OCI-LY7 (cell line): ENCODE measurements around the gene WDR5. TPM values are rescaled to one million over a fixed set of nuclear protein-coding genes. Genes with fewer than 3 reads are reported as not detected.

ENCODE experiments used
- BruUV-seq: library from RNA; stranded (reverse); fragments of 400-500 nt; replicated peaks from 2 replicates; lab custom pipeline; 2021; lab: Mats Ljungman, UMichigan
- CTCF ChIA-PET: fragments of 300-600 bp; sonication (Branson Sonifier 250); formaldehyde crosslinking; loops from one replicate; lab custom pipeline; 2022; ENCODE audit warnings: antibody characterized with exemption; ENCODE audit not compliant: unreplicated experiment; lab: Charles Lee
- POLR2A ChIA-PET: fragments of 300-600 bp; sonication (Branson Sonifier 250); formaldehyde crosslinking; loops from one replicate; lab custom pipeline; 2022; ENCODE audit warnings: antibody characterized with exemption; lab: Charles Lee
- DNase-seq: peaks from one replicate; pipeline ENCODE4 v3.0.0-alpha.2; 2015; ENCODE audit warnings: low spot score
- H2AFZ ChIP-seq: fragments of 200-600 bp; sonication (generic), shearing (Covaris generic); 2 replicates; pipeline ENCODE4 v1.6.1; 2014; ENCODE audit warnings: mild to moderate bottlenecking, antibody characterized with exemption, low read length, moderate library complexity
- H3K27ac ChIP-seq: fragments of 200-600 bp; sonication (generic); 2 replicates; pipeline ENCODE4 v1.5.1; 2014; ENCODE audit warnings: mixed run types, low read depth, mild to moderate bottlenecking, moderate library complexity, low read length, inconsistent platforms; ENCODE audit not compliant: poor library complexity, severe bottlenecking
- H3K36me3 ChIP-seq: fragments of 200-600 bp; sonication (generic); 2 replicates; pipeline ENCODE4 v1.6.1; 2014; ENCODE audit warnings: mild to moderate bottlenecking, antibody characterized with exemption, low read length, moderate library complexity, mixed read lengths; ENCODE audit not compliant: insufficient read depth
- H3K4me1 ChIP-seq: fragments of 200-600 bp; sonication (generic); 2 replicates; pipeline ENCODE4 v1.5.1; 2014; ENCODE audit warnings: mild to moderate bottlenecking, low read length; ENCODE audit not compliant: insufficient read depth, poor library complexity, severe bottlenecking
- H3K4me2 ChIP-seq: fragments of 200-600 bp; sonication (generic); 2 replicates; pipeline ENCODE4 v1.6.1; 2014; ENCODE audit warnings: mild to moderate bottlenecking, low read length
- H3K4me3 ChIP-seq: fragments of 200-600 bp; sonication (generic); 2 replicates; pipeline ENCODE4 v1.5.1; 2014; ENCODE audit warnings: mild to moderate bottlenecking, low read depth, low read length; ENCODE audit not compliant: poor library complexity, severe bottlenecking
- H3K79me2 ChIP-seq: fragments of 200-600 bp; sonication (generic); 2 replicates; pipeline ENCODE4 v1.6.1; 2016; ENCODE audit warnings: low read depth, mild to moderate bottlenecking, low read length, moderate library complexity, mixed read lengths; ENCODE audit not compliant: insufficient read depth
- H3K9me2 ChIP-seq: fragments of 200-600 bp; sonication (generic); 2 replicates; pipeline ENCODE4 v1.6.1; 2016; ENCODE audit warnings: mild to moderate bottlenecking, low read length, mixed read lengths; ENCODE audit not compliant: insufficient read depth
- H3K9me3 ChIP-seq: fragments of 200-600 bp; sonication (generic); 2 replicates; pipeline ENCODE4 v1.6.1; 2014; ENCODE audit warnings: mild to moderate bottlenecking, mixed run types, low read length, mixed read lengths
- H4K20me1 ChIP-seq: fragments of 200-600 bp; sonication (generic); 2 replicates; pipeline ENCODE4 v1.6.1; 2014; ENCODE audit warnings: mild to moderate bottlenecking, antibody characterized with exemption, low read length, moderate library complexity, mixed read lengths; ENCODE audit not compliant: insufficient read depth
- CTCF ChIP-seq: fragments of 200-600 bp; sonication (generic); conservative IDR thresholded peaks from 2 replicates; pipeline ENCODE4 v1.5.1; 2014; ENCODE audit warnings: mild to moderate bottlenecking, antibody characterized with exemption, low read length, moderate library complexity, mixed read lengths
- EZH2phosphoT487 ChIP-seq: fragments of 200-600 bp; sonication (generic); IDR thresholded peaks from 2 replicates; pipeline ENCODE4 v1.6.1; 2018; ENCODE audit warnings: low read depth, borderline replicate concordance, mild to moderate bottlenecking, mixed run types, antibody characterized with exemption, low read length, moderate library complexity, mixed read lengths
- intact Hi-C: fragments of 100-400 bp; cut with micrococcal nuclease; formaldehyde crosslinking; loops from one replicate; pipeline ENCODE4 v1.10.0; 2022; ENCODE audit not compliant: unreplicated experiment
- total RNA-seq, 2 experiments: library from RNA; depleted of rRNA in 1 of 2; stranded (reverse); fragments of >200 nt in 1 of 2; shearing (Covaris generic) in 1 of 2; gene quantifications; 2 replicates each; pipeline ENCODE4 v1.2.3, GENCODE V29; 2014 to 2022

The WDR5 gene
- total RNA-seq, 2 experiments from 2014 or later, result 32.5 to 44.6 TPM

GRCh38 chr9:134158753-134159392, 23.0 kb downstream of the WDR5 start:
- Histone ChIP-seq H3K79me2 (no peaks in the 10 kb centered on the region), H4K20me1 (no peaks in the 10 kb centered on the region), H3K4me3 (no peak overlapping the region), H3K9me3 (no peaks in the 10 kb centered on the region), H3K27ac (no peak overlapping the region), H3K9me2 (no peaks in the 10 kb centered on the region), H3K36me3 (peaks cover 64% of the 10 kb centered on the region), H3K4me2 (no peak overlapping the region), H3K4me1 (peaks cover 5% of the 10 kb centered on the region), H2AFZ (no peak overlapping the region)
- DNase-seq, result no peak
- intact Hi-C loops, result no loop called here
- ChIA-PET POLR2A (no interaction called here), CTCF (no interaction called here)
- BruUV-seq, result no TSS peak
- TF ChIP-seq EZH2phosphoT487 (no peak), CTCF (no peak)

GRCh38 chr9:134159566-134160245, 23.8 kb downstream of the WDR5 start:
- H3K9me2 ChIP-seq, result no peaks in the 10 kb centered on the region
- peaks cover 56% of the 10 kb centered on the region for H3K36me3 ChIP-seq
- H3K27ac ChIP-seq, result no peak overlapping the region
- no peak for DNase-seq
- H3K4me2 ChIP-seq, result no peak overlapping the region
- intact Hi-C loops, result no loop called here
- no peaks in the 10 kb centered on the region for H3K79me2 ChIP-seq
- no peaks in the 10 kb centered on the region for H3K9me3 ChIP-seq
- no peak overlapping the region for H3K4me3 ChIP-seq
- TF ChIP-seq EZH2phosphoT487, result no peak
- TF ChIP-seq CTCF, result no peak
- BruUV-seq, result no TSS peak
- ChIA-PET CTCF (no interaction called here), POLR2A (no interaction called here)
- H3K4me1 ChIP-seq, result peaks cover 6% of the 10 kb centered on the region
- no peaks in the 10 kb centered on the region for H4K20me1 ChIP-seq
- H2AFZ ChIP-seq, result no peak overlapping the region

- Histone ChIP-seq H3K9me2 (no peaks in the 10 kb centered on the region), H3K27ac (no peak overlapping the region), H3K4me3 (no peak overlapping the region), H3K79me2 (peaks cover 5% of the 10 kb centered on the region; the same call in 1 of the 2 replicates), H4K20me1 (no peaks in the 10 kb centered on the region), H3K4me2 (no peak overlapping the region), H3K4me1 (peaks cover 16% of the 10 kb centered on the region), H2AFZ (no peak overlapping the region), H3K36me3 (peaks cover 37% of the 10 kb centered on the region), H3K9me3 (no peaks in the 10 kb centered on the region)
- BruUV-seq, result no TSS peak
- intact Hi-C loops, result no loop called here
- DNase-seq, result no peak
- CTCF ChIA-PET, result no interaction called here
- TF ChIP-seq EZH2phosphoT487 (no peak), CTCF (no peak)
- POLR2A ChIA-PET, result no interaction called here
Observed at GRCh38 chr9:134161647-134162046, 25.8 kb downstream of the WDR5 start.
